H1 (cell line): ENCODE results near the gene GCK. TPM values are rescaled to one million over a fixed set of nuclear protein-coding genes. Genes with fewer than 3 reads are reported as not detected.

Experiments used
- CHD7 ChIP-seq: fragments of 300-600 bp; sonication (generic); IDR thresholded peaks from 2 replicates; pipeline ENCODE4 v1.7.1; 2012; ENCODE audit warnings: low read length, moderate library complexity, mild to moderate bottlenecking, inconsistent platforms; ENCODE audit not compliant: insufficient replicate concordance
- CREB1 ChIP-seq: IDR thresholded peaks from 2 replicates; pipeline ENCODE4 v1.6.1; 2012; ENCODE audit warnings: inconsistent platforms
- SP1 ChIP-seq: IDR thresholded peaks from 2 replicates; pipeline ENCODE4 v1.6.1; 2011; ENCODE audit warnings: low read depth, low read length
- polyA plus RNA-seq, 7 experiments: library from polyadenylated mRNA; depleted of rRNA in 3 of 7; stranded (reverse) in 5 of 7; unstranded in 2 of 7; fragments of >200 nt in 5 of 7; fragments of 200-250 nt in 2 of 7; gene quantifications; 1 replicate in 5 of 7; 2 replicates in 1 of 7; 4 replicates in 1 of 7; pipeline versions ENCODE4 v1.2.1 to v1.2.3, GENCODE V29; 2011 to 2013; ENCODE audit warnings: missing spikeins in 2 of 7, mixed read lengths in 2 of 7
- total RNA-seq: library from RNA; stranded (reverse); fragmentation: NEBNext Ultra II Directional; extraction: Animal tissue kit (Norgen Biotek cat#: 25700); gene quantifications from 2 replicates; pipeline ENCODE4 v1.2.1, GENCODE V29; 2021

GCK gene
- total and polyA plus RNA-seq, 2 of the 8 experiments (the other 6 are each of a cell fraction or from before 2014, with no cell fraction given), result 2.4 to 4.9 TPM

GRCh38 chr7:44212581-44213184, 23.4 kb upstream of the GCK start (continued):
- TF ChIP-seq CHD7 (no peak), CREB1 (no peak), SP1 (no peak)
